Right lobe of liver (tissue), 4 donors: ENCODE data around the gene GRXCR1.

Source experiments
- POLR2A ChIP-seq: fragments of 450-650 bp; IDR thresholded peaks from one replicate; pipeline ENCODE4 v1.6.1; 2017; ENCODE audit warnings: antibody characterized with exemption, mild to moderate bottlenecking
- TF ChIP-seq, protein P1 (sequence below), 4 donors: fragments of 200-600 bp in 3 of 4; fragments of 450-650 bp in 1 of 4; IDR thresholded peaks; one replicate each; pipeline versions ENCODE4 v1.5.1 to v1.8.0; 2016 to 2022; ENCODE audit warnings: antibody characterized with exemption in 4 of 4, mild to moderate bottlenecking in 2 of 4
- donor health status: DM: no; HTN: no; CAD: no.
- donor health status: DM: no; HTN: no; CAD: no.
- donor health status: DM: no; HTN: yes; CAD: no.

- TF ChIP-seq, protein P1, sequence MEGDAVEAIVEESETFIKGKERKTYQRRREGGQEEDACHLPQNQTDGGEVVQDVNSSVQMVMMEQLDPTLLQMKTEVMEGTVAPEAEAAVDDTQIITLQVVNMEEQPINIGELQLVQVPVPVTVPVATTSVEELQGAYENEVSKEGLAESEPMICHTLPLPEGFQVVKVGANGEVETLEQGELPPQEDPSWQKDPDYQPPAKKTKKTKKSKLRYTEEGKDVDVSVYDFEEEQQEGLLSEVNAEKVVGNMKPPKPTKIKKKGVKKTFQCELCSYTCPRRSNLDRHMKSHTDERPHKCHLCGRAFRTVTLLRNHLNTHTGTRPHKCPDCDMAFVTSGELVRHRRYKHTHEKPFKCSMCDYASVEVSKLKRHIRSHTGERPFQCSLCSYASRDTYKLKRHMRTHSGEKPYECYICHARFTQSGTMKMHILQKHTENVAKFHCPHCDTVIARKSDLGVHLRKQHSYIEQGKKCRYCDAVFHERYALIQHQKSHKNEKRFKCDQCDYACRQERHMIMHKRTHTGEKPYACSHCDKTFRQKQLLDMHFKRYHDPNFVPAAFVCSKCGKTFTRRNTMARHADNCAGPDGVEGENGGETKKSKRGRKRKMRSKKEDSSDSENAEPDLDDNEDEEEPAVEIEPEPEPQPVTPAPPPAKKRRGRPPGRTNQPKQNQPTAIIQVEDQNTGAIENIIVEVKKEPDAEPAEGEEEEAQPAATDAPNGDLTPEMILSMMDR (IDR thresholded peaks at IDR 0.05): no peak
- TF ChIP-seq POLR2A: no peak
Observed at GRCh38 chr4:42881253-42881652, 11.3 kb upstream of the GRXCR1 start.
